HEK293T (cell line): ENCODE results near the gene BRF1.

Experiments
- CTCF ChIA-PET: fragments of 350-600 bp; formaldehyde crosslinking; extraction: SDS; loops from one replicate; lab custom pipeline; 2021; ENCODE audit warnings: antibody characterized with exemption, inconsistent platforms; lab: Yijun Ruan, JAX
- POLR2A ChIA-PET: fragments of 350-600 bp; formaldehyde crosslinking; extraction: SDS; loops from one replicate; lab custom pipeline; 2020; ENCODE audit warnings: antibody characterized with exemption, inconsistent platforms; lab: Yijun Ruan, JAX
- DNase-seq: peaks from one replicate; pipeline ENCODE4 v3.0.0; 2012; ENCODE audit warnings: mixed read lengths; ENCODE audit errors: extremely low spot score
- ARNT ChIP-seq: fragments of 450-650 bp; IDR thresholded peaks from 2 replicates; pipeline ENCODE4 v1.6.1; 2017; ENCODE audit warnings: mild to moderate bottlenecking
- BHLHE40 ChIP-seq: fragments of 450-650 bp; IDR thresholded peaks from 2 replicates; pipeline ENCODE4 v1.6.1; 2016; ENCODE audit warnings: mild to moderate bottlenecking, moderate library complexity, borderline replicate concordance
- CTBP1 ChIP-seq: fragments of 450-650 bp; IDR thresholded peaks from 2 replicates; pipeline ENCODE4 v1.6.1; 2016; ENCODE audit warnings: borderline replicate concordance
- ELF4 ChIP-seq: fragments of 450-650 bp; IDR thresholded peaks from 2 replicates; pipeline ENCODE4 v1.6.1; 2017; ENCODE audit warnings: antibody characterized with exemption
- FOXA1 ChIP-seq: fragments of 450-650 bp; IDR thresholded peaks from 2 replicates; pipeline ENCODE4 v1.6.1; 2016; ENCODE audit warnings: mild to moderate bottlenecking
- FOXK2 ChIP-seq: fragments of 450-650 bp; IDR thresholded peaks from 2 replicates; pipeline ENCODE4 v1.6.1; 2016; ENCODE audit warnings: mild to moderate bottlenecking
- FOXM1 ChIP-seq: fragments of 450-650 bp; IDR thresholded peaks from 2 replicates; pipeline ENCODE4 v1.6.1; 2017; ENCODE audit warnings: mild to moderate bottlenecking, borderline replicate concordance
- HDGF ChIP-seq: fragments of 450-650 bp; IDR thresholded peaks from 2 replicates; pipeline ENCODE4 v1.6.1; 2017; ENCODE audit warnings: antibody characterized with exemption, borderline replicate concordance
- L3MBTL2 ChIP-seq: fragments of 450-650 bp; conservative IDR thresholded peaks from 2 replicates; pipeline ENCODE4 v1.6.1; 2016; ENCODE audit warnings: mild to moderate bottlenecking
- LEF1 ChIP-seq: fragments of 450-650 bp; IDR thresholded peaks from 2 replicates; pipeline ENCODE4 v1.6.1; 2017; ENCODE audit warnings: mild to moderate bottlenecking, borderline replicate concordance
- NFRKB ChIP-seq: fragments of 450-650 bp; IDR thresholded peaks from 2 replicates; pipeline ENCODE4 v1.6.1; 2016; ENCODE audit warnings: mild to moderate bottlenecking, moderate library complexity
- SP1 ChIP-seq: fragments of 450-650 bp; IDR thresholded peaks from 2 replicates; pipeline ENCODE4 v1.6.1; 2017
- SUZ12 ChIP-seq: fragments of 450-650 bp; IDR thresholded peaks from 2 replicates; pipeline ENCODE4 v1.6.1; 2016; ENCODE audit warnings: mild to moderate bottlenecking
- TARDBP ChIP-seq: fragments of 450-650 bp; IDR thresholded peaks from 2 replicates; pipeline ENCODE4 v1.6.1; 2016
- ZNF384 ChIP-seq: fragments of 450-650 bp; IDR thresholded peaks from 2 replicates; pipeline ENCODE4 v1.6.1; 2016
- TF ChIP-seq, protein P1 (sequence below): fragments of 450-650 bp; IDR thresholded peaks from 2 replicates; pipeline ENCODE4 v1.6.1; 2016

Gene BRF1

DNA sequence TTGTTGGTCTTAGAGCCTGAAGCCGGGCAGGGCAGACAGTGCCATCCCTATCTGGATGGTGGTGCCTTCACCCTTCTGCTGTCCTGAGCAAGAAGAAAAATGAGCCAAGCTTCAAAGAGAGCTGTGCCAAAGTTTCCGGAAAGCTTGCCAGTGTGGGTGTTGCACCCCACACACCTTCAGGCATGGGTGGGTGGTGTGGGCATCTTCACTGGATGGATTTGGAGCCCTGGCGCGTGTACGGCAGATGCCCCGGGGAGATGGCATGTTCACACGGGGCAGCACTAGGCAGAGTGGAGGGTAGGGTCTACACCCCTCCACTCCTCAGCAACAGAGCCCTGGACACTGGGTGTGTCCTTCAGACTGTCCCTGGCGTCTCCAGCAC lies 46.8 kb upstream of the BRF1 start:
- DNase-seq = no peak
- ChIA-PET POLR2A (no interaction called here), CTCF (no interaction called here)
- TF ChIP-seq FOXK2 (no peak), FOXM1 (no peak), FOXA1 (no peak), NFRKB (no peak), SP1 (no peak), BHLHE40 (no peak)
- TF ChIP-seq, protein P1, sequence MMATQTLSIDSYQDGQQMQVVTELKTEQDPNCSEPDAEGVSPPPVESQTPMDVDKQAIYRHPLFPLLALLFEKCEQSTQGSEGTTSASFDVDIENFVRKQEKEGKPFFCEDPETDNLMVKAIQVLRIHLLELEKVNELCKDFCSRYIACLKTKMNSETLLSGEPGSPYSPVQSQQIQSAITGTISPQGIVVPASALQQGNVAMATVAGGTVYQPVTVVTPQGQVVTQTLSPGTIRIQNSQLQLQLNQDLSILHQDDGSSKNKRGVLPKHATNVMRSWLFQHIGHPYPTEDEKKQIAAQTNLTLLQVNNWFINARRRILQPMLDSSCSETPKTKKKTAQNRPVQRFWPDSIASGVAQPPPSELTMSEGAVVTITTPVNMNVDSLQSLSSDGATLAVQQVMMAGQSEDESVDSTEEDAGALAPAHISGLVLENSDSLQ = no peak

DNA sequence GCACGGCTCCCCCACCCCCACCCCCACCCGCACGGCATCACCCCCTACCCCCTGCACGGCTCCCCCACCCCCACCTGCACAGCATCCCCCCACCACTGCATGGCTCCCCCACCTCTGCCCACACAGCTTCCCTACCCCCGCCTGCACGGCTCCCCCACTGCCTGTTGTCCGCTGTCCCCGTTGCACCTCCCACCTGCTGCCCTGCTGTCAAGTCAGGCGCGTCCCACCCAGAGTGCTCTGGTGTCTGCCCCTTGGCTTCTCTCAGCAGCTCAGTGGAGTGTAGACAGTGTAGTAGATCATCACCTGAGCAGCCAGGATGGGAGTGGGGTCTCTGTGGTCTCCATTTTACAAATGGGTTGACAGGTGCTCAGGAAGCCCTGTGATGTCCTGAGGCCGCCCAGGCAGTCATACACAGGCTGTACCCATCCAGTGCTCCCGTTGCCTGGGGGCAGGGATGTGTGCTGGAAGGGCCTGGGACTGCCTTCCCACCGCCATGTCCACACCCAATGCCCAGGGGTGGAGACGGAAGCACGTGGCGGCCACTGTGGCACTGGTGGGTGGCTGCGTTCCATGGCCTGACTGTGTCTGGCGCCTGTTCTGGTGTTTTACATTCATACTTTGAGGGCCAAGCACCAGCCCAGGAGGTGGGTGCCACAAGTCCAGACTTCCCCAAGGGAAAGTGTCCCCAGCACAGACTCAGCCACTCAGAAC lies 46.2 kb upstream of the BRF1 start:
- no peak for TF ChIP-seq HDGF
- TF ChIP-seq BHLHE40 = no peak
- TF ChIP-seq ZNF384 = no peak
- no peak for TF ChIP-seq TARDBP
- no peak for TF ChIP-seq CTBP1
- TF ChIP-seq NFRKB = no peak
- TF ChIP-seq LEF1 = no peak
- no peak for TF ChIP-seq L3MBTL2
- CTCF ChIA-PET = no interaction called here
- POLR2A ChIA-PET = no interaction called here
- DNase-seq = no peak

DNA sequence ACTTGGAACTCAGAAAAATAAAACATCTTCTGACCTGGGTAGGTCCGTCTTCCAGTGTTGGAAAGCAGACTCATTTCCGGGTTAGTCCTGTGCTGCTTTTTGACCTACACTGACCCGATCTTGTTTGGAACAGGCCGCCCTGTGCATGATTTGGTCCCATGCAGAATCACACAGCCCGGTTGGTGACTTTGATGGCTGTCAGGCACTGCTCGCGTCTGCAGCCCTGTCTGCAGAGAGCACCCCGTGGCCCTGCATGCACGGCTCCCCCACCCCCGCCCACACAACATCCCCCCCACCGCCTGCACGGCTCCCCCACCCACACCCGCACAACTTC lies 45.4 kb upstream of the BRF1 start:
- no peak for DNase-seq
- POLR2A ChIA-PET = no interaction called here
- CTCF ChIA-PET = no interaction called here

DNA sequence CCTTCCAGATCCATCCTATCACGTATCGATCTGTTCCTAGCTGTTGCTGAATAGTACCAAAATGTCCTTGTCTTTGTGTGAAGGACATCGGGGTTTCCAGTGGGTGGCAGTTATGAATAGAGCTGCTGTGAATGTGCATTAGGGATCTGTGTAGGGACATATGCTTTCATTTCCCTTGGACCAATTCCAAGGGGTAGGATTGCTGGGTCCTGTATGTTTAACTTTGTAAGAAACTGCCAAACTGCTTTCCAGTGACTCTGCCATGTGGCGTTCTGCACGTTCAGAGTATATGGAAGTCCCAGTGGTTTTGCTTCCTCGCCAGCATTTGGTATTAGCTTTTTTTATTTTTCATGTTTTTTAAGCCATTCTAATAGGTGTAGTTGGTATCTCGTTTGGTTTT lies 42.4 kb upstream of the BRF1 start:
- TF ChIP-seq HDGF (no peak), SUZ12 (no peak), FOXK2 (no peak), ARNT (no peak), NFRKB (no peak), BHLHE40 (no peak), TARDBP (no peak), FOXM1 (no peak), FOXA1 (no peak), LEF1 (no peak), L3MBTL2 (no peak)
- DNase-seq = no peak
- ChIA-PET CTCF (no interaction called here), POLR2A (interaction anchor here (1.6 kb wide), 1 partner anchor 42 kb away, joined by 5 read pairs; the partner anchor contains the start of gene BRF1)

More for the DNA sequence above, 45.4 kb upstream of the BRF1 start:
- no peak for TF ChIP-seq L3MBTL2
- TF ChIP-seq CTBP1 = no peak
- TF ChIP-seq ARNT = no peak
- TF ChIP-seq ZNF384 = no peak
- no peak for TF ChIP-seq SP1
- TF ChIP-seq NFRKB = no peak
- no peak for TF ChIP-seq TARDBP
- TF ChIP-seq, protein P1 = no peak
- no peak for TF ChIP-seq FOXM1
- no peak for TF ChIP-seq HDGF
- TF ChIP-seq FOXK2 = no peak
- no peak for TF ChIP-seq ELF4
- no peak for TF ChIP-seq FOXA1
- no peak for TF ChIP-seq SUZ12
- no peak for TF ChIP-seq LEF1

DNA sequence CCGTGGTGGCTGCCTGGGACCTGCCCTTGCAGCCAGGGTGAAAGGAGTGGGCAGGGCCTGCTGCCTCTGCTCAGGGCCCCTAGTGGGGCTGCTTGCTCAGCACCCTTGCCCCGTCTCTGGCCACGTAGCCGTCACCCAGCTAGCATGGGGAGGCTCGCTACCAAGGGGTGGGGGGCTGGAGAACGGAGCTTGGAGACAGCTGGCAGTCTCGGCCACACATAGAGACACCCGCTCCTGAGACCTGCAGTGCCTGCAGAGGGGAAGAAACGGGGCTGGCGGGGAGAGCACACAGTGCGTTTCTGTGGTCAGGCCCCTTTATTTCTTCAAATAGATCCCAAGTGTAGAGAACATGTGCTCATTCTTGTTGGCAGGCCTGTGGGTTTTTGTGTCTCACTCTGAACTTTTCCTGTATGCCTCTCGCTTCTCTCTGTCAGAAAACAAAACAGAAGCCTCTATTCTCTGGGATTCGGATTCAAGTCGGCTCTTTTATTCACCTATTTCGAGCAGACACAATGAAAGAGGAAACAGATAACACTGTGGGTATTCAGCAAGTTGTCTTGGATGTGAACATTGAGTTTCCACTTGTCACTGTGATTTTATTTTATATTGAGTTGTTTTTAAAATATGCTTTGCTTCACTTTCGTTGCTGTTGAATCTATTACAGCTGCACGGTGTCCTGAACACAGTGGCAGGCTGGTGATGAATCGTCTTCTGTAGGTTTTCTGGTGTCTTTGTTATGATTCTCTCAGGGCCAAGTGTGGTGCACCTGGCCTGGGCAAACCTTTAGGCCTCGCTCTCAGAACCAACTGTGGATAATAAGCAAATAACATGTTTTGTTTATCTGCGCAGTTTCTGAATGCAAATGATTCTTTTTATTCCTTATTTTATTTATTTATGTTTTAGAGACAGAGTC lies 40.3 kb upstream of the BRF1 start:
- CTCF ChIA-PET = interaction anchor here (1.0 kb wide), 1 partner anchor 50 kb away, joined by 3 read pairs; no protein-coding TSS in a partner anchor
- POLR2A ChIA-PET = no interaction called here
- TF ChIP-seq LEF1 (no peak), BHLHE40 (no peak), FOXM1 (no peak), TARDBP (no peak), FOXA1 (no peak), L3MBTL2 (no peak), CTBP1 (no peak), NFRKB (no peak), SUZ12 (no peak), ARNT (no peak), FOXK2 (no peak), ELF4 (no peak)
- TF ChIP-seq, protein P1 = no peak
- no peak for DNase-seq
